ENCODE results near the gene UGT1A4.

UGT1A4 gene

GRCh38 chr2:233690444-233690843 lies 28.1 kb upstream of the UGT1A4 start:
- Histone ChIP-seq H3K4me1 (ENCODE audit: insufficient read depth, low read length, poor library complexity, severe bottlenecking) (no peaks in the 10 kb centered on the region), H3K4me3 (ENCODE audit: low read length, poor library complexity, severe bottlenecking) (no peak overlapping the region), H3K36me3 (ENCODE audit: insufficient read depth, low read length) (no peaks in the 10 kb centered on the region), H3K79me2 (ENCODE audit: insufficient read depth, low read length) (no peaks in the 10 kb centered on the region), H3K9ac (ENCODE audit: low read depth, low read length, poor library complexity, severe bottlenecking) (no peak overlapping the region), H4K20me1 (ENCODE audit: insufficient read depth, low read length, poor library complexity, severe bottlenecking) (no peaks in the 10 kb centered on the region), H3F3A (ENCODE audit: low read depth) (no peaks in the 10 kb centered on the region), H3K4me2 (ENCODE audit: low read depth, low read length, poor library complexity, severe bottlenecking) (no peak overlapping the region), H3K9me2 (replicated peaks; ENCODE audit: low read depth, low read length) (no peaks in the 10 kb centered on the region), H3K27me3 (ENCODE audit: insufficient read depth, low read length, poor library complexity, severe bottlenecking) (no peaks in the 10 kb centered on the region), H3K9me3 (ENCODE audit: insufficient read depth, low read depth, low read length) (no peaks in the 10 kb centered on the region), H2AFZ (ENCODE audit: low read length) (no peak overlapping the region)
- TF ChIP-seq CTCF (conservative IDR thresholded peaks at IDR 0.05; ENCODE audit: low read length), result no peak
- no peak for TF ChIP-seq EZH2phosphoT487 (IDR thresholded peaks at IDR 0.05; ENCODE audit: borderline replicate concordance)

GRCh38 chr2:233691443-233692433 lies 26.8 kb upstream of the UGT1A4 start:
- Histone ChIP-seq H3K79me2 (ENCODE audit: insufficient read depth, low read length) (no peaks in the 10 kb centered on the region), H3K9me2 (replicated peaks; ENCODE audit: low read depth, low read length) (no peaks in the 10 kb centered on the region), H3K9ac (ENCODE audit: low read depth, low read length, poor library complexity, severe bottlenecking) (no peak overlapping the region), H3K27me3 (ENCODE audit: insufficient read depth, low read length, poor library complexity, severe bottlenecking) (no peaks in the 10 kb centered on the region), H3K4me1 (ENCODE audit: insufficient read depth, low read length, poor library complexity, severe bottlenecking) (no peaks in the 10 kb centered on the region), H3K4me2 (ENCODE audit: low read depth, low read length, poor library complexity, severe bottlenecking) (no peak overlapping the region), H4K20me1 (ENCODE audit: insufficient read depth, low read length, poor library complexity, severe bottlenecking) (no peaks in the 10 kb centered on the region), H3F3A (ENCODE audit: low read depth) (no peaks in the 10 kb centered on the region), H3K4me3 (ENCODE audit: low read length, poor library complexity, severe bottlenecking) (no peak overlapping the region), H3K36me3 (ENCODE audit: insufficient read depth, low read length) (no peaks in the 10 kb centered on the region), H2AFZ (ENCODE audit: low read length) (no peak overlapping the region), H3K9me3 (ENCODE audit: insufficient read depth, low read depth, low read length) (no peaks in the 10 kb centered on the region)
- TF ChIP-seq CTCF (conservative IDR thresholded peaks at IDR 0.05; ENCODE audit: low read length) (no peak), EZH2phosphoT487 (IDR thresholded peaks at IDR 0.05; ENCODE audit: borderline replicate concordance) (no peak)

DNA sequence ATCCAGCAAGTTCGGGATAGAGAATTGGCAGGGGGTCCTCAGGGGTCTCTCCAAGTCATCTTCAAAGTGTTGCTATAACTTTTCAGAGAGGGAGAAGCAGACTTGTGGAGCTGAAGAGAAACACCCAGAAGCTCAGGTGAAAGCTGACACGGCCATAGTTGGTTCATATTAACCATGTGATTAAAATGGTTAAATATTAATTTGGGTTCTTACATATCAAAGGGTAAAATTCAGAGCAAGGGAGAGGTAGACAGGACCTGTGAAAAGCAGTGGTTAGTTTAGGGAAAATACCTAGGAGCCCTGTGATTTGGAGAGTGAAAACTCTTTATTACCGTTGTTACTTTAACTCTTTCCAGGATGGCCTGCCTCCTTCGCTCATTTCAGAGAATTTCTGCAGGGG lies 25.9 kb upstream of the UGT1A4 start, which contains the start of gene UGT1A6:
UGT1A6 (plus strand) TSS at position 243 of the 400 bp plus-strand sequence; CDS start at position 358, 115 bp downstream.
- no peak within 1 kb of the TSS for H3K4me3 ChIP-seq (ENCODE audit: low read length, poor library complexity, severe bottlenecking)
- H3K4me1 ChIP-seq (ENCODE audit: insufficient read depth, low read length, poor library complexity, severe bottlenecking), result no peaks in the 10 kb centered on the region
- H3K36me3 ChIP-seq (ENCODE audit: insufficient read depth, low read length), result no peaks in the 10 kb centered on the region
- no peaks in the 10 kb centered on the region for H3K27me3 ChIP-seq (ENCODE audit: insufficient read depth, low read length, poor library complexity, severe bottlenecking)
- TF ChIP-seq CTCF (conservative IDR thresholded peaks at IDR 0.05; ENCODE audit: low read length), result no peak
- TF ChIP-seq EZH2phosphoT487 (IDR thresholded peaks at IDR 0.05; ENCODE audit: borderline replicate concordance), result no peak
- no peak within 1 kb of the TSS for H3K9ac ChIP-seq (ENCODE audit: low read depth, low read length, poor library complexity, severe bottlenecking)
- H3K9me2 ChIP-seq (replicated peaks; ENCODE audit: low read depth, low read length), result no peaks in the 10 kb centered on the region
- no peaks in the 10 kb centered on the region for H3F3A ChIP-seq (ENCODE audit: low read depth)
- no peak within 1 kb of the TSS for H3K4me2 ChIP-seq (ENCODE audit: low read depth, low read length, poor library complexity, severe bottlenecking)
- H3K79me2 ChIP-seq (ENCODE audit: insufficient read depth, low read length), result no peaks in the 10 kb centered on the region
- H3K9me3 ChIP-seq (ENCODE audit: insufficient read depth, low read depth, low read length), result no peaks in the 10 kb centered on the region
- no peaks in the 10 kb centered on the region for H4K20me1 ChIP-seq (ENCODE audit: insufficient read depth, low read length, poor library complexity, severe bottlenecking)
- no peak within 1 kb of the TSS for H2AFZ ChIP-seq (ENCODE audit: low read length)

Data from Loucy (cell line).